Endodermal cell (in vitro differentiated cells): ENCODE data around the gene OTOG. TPM values are rescaled to one million over a fixed set of nuclear protein-coding genes. Genes with fewer than 3 reads are reported as not detected.

ENCODE experiments used
- DNase-seq: peaks from one replicate; pipeline ENCODE4 v3.0.0-alpha.2; 2017
- H3K27ac ChIP-seq: 2 replicates; pipeline ENCODE4 v1.5.1; 2013; ENCODE audit warnings: mild to moderate bottlenecking, low read depth, low read length, moderate library complexity
- H3K27me3 ChIP-seq: 2 replicates; pipeline ENCODE4 v1.6.1; 2013; ENCODE audit warnings: mild to moderate bottlenecking, low read length, moderate library complexity; ENCODE audit not compliant: insufficient read depth, control insufficient read depth, poor library complexity, severe bottlenecking
- H3K36me3 ChIP-seq: 2 replicates; pipeline ENCODE4 v1.7.0; 2013; ENCODE audit warnings: mild to moderate bottlenecking, low read length, moderate library complexity; ENCODE audit not compliant: control insufficient read depth, insufficient read depth
- H3K4me1 ChIP-seq: one replicate; pipeline ENCODE4 v1.7.0; 2013; ENCODE audit warnings: low read length; ENCODE audit not compliant: control insufficient read depth, insufficient read depth
- H3K4me3 ChIP-seq: 2 replicates; pipeline ENCODE4 v1.5.1; 2013; ENCODE audit warnings: mild to moderate bottlenecking, low read length, moderate library complexity
- H3K9ac ChIP-seq: 2 replicates; pipeline ENCODE4 v1.6.1; 2013; ENCODE audit warnings: mild to moderate bottlenecking, low read length, moderate library complexity; ENCODE audit not compliant: poor library complexity, severe bottlenecking; ENCODE audit errors: extremely low read depth
- H3K9me3 ChIP-seq: 2 replicates; pipeline ENCODE4 v1.6.1; 2013; ENCODE audit warnings: mild to moderate bottlenecking, low read length, moderate library complexity; ENCODE audit not compliant: control insufficient read depth
- H3K27ac Mint-ChIP-seq: 2 replicates; pipeline ENCODE4 v1.8.0; 2020; ENCODE audit warnings: mixed read lengths
- H3K27me3 Mint-ChIP-seq: 2 replicates; pipeline ENCODE4 v1.8.0; 2021; ENCODE audit warnings: mild to moderate bottlenecking, mixed read lengths; ENCODE audit not compliant: insufficient read depth
- H3K36me3 Mint-ChIP-seq: 2 replicates; pipeline ENCODE4 v1.8.0; 2020; ENCODE audit warnings: low read depth, mixed read lengths
- H3K4me1 Mint-ChIP-seq: 2 replicates; pipeline ENCODE4 v1.8.0; 2020; ENCODE audit warnings: mixed read lengths
- H3K4me3 Mint-ChIP-seq: 2 replicates; pipeline ENCODE4 v1.8.0; 2020; ENCODE audit warnings: mild to moderate bottlenecking, moderate library complexity, mixed read lengths
- H3K9me3 Mint-ChIP-seq: 2 replicates; pipeline ENCODE4 v1.8.0; 2020; ENCODE audit warnings: mild to moderate bottlenecking, mixed read lengths
- WGBS, 2 experiments: methylation state at CpG; one replicate each; pipeline versions ENCODE4 v1.1.5 to v1.1.7; 2013; ENCODE audit warnings: missing lambda C conversion rate in 2 of 2, mixed read lengths in 1 of 2; ENCODE audit not compliant: insufficient coverage in 1 of 2, insufficient read length in 1 of 2; 5-methylcytosine and 5-hydroxymethylcytosine counted together
- total RNA-seq, 2 donors: library from RNA; stranded (reverse); fragmentation: NEBNext Ultra II Directional in 1 of 2; extraction: Animal tissue kit (Norgen Biotek cat#: 25700) in 1 of 2; gene quantifications; 2 replicates in 1 of 2; 3 replicates in 1 of 2; pipeline ENCODE4 v1.2.1, GENCODE V29; 2021
- TF ChIP-seq, protein P1 (sequence below): fragments of 200-600 bp; sonication (generic); conservative IDR thresholded peaks from 2 replicates; pipeline ENCODE4 v1.5.0; 2021; ENCODE audit warnings: antibody characterized with exemption, mild to moderate bottlenecking

OTOG gene
- total RNA-seq, 2 donors from 2014 or later = 0.33 to 0.55 TPM

DNA sequence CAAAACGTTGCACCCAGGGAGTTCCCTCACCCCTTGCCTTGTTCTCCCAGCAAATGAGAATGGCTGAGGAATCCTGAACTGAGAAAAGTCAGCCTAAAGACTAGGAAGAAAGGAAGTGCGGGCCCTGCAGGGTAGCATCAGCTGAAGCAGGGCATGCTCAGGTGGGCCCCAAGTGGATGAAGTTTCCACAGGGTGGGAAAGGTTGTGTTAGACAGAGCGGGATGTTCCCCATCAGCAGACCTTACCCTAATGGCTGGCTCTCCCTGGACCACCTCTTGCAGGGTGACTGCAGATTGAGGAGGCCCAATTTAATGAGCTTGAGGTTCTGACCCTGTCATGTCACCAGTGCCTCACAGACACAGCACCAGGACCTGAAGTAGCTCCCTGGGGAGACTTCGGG, 90.8 kb downstream of the OTOG start:
- Mint-ChIP-seq H3K4me1 (no peaks in the 10 kb centered on the region), H3K27me3 (peaks cover 1% of the 10 kb centered on the region), H3K9me3 (no peaks in the 10 kb centered on the region), H3K4me3 (no peak overlapping the region), H3K27ac (no peak overlapping the region), H3K36me3 (no peaks in the 10 kb centered on the region)
- no peaks in the 10 kb centered on the region for H3K36me3 ChIP-seq
- H3K9ac ChIP-seq = no peak overlapping the region
- no peak overlapping the region for H3K27ac ChIP-seq
- H3K9me3 ChIP-seq = no peaks in the 10 kb centered on the region
- H3K4me3 ChIP-seq = no peak overlapping the region
- TF ChIP-seq, protein P1, sequence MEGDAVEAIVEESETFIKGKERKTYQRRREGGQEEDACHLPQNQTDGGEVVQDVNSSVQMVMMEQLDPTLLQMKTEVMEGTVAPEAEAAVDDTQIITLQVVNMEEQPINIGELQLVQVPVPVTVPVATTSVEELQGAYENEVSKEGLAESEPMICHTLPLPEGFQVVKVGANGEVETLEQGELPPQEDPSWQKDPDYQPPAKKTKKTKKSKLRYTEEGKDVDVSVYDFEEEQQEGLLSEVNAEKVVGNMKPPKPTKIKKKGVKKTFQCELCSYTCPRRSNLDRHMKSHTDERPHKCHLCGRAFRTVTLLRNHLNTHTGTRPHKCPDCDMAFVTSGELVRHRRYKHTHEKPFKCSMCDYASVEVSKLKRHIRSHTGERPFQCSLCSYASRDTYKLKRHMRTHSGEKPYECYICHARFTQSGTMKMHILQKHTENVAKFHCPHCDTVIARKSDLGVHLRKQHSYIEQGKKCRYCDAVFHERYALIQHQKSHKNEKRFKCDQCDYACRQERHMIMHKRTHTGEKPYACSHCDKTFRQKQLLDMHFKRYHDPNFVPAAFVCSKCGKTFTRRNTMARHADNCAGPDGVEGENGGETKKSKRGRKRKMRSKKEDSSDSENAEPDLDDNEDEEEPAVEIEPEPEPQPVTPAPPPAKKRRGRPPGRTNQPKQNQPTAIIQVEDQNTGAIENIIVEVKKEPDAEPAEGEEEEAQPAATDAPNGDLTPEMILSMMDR = no peak
- peak; percentile 24 for DNase-seq
- 86 to 100% methylated on average over 1 to 4 of the region's 4 CpGs for WGBS, 2 experiments
- H3K27me3 ChIP-seq = no peaks in the 10 kb centered on the region
- H3K4me1 ChIP-seq = no peaks in the 10 kb centered on the region

DNA sequence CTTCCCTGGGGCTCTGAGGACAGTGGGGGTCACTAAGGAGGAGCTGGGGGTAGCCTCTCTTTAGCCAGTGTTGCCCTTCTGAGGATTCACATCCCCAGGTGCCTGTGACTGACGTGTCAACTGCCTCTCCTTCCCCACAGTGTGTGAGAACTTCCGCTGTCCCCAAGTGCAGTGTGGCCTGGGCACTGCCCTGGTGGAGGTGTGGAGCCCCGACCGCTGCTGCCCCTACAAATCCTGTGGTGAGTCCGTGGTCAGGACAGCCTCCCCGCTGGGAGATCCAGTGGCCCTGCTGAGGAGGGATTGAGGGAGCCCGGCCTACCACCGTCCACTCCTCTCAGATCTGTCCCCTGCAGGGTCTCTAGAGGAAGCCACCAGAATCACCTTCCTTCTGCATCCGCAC, 91.3 kb downstream of the OTOG start:
- Mint-ChIP-seq H3K36me3 (no peaks in the 10 kb centered on the region), H3K4me1 (no peaks in the 10 kb centered on the region), H3K4me3 (no peak overlapping the region), H3K27me3 (peaks cover 1% of the 10 kb centered on the region), H3K27ac (no peak overlapping the region), H3K9me3 (no peaks in the 10 kb centered on the region)
- WGBS, 2 experiments = 83% methylated on average over 9 of the region's 9 CpGs; no CpG with 5 or more reads in 1 of the 2 experiments
- TF ChIP-seq, protein P1 = no peak
- no peaks in the 10 kb centered on the region for H3K4me1 ChIP-seq
- no peak overlapping the region for H3K9ac ChIP-seq
- H3K9me3 ChIP-seq = no peaks in the 10 kb centered on the region
- H3K4me3 ChIP-seq = no peak overlapping the region
- DNase-seq = peak; percentile 34
- H3K36me3 ChIP-seq = no peaks in the 10 kb centered on the region
- H3K27ac ChIP-seq = no peak overlapping the region
- no peaks in the 10 kb centered on the region for H3K27me3 ChIP-seq

DNA sequence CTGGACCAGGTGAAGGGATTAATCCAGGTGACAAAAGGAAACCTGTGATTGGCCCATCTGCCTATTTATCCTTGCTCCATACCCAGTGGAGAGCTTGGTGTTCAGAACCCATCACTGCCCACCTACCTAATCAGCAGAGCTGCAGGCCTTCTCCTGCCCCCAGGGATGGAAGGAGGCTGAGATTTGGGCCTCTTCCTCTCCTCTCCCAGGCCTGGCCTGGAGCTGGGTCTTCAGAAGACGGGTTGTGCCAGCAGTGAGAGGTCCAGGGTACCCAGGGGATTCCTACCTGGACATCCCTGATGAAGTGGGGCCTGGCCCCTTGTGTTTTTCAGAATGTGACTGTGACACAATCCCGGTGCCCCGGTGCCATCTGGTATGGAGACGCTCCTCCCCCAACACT, 92.0 kb downstream of the OTOG start:
- no peaks in the 10 kb centered on the region for H3K36me3 ChIP-seq
- no peak for DNase-seq
- H3K4me3 Mint-ChIP-seq = no peak overlapping the region
- no peaks in the 10 kb centered on the region for H3K27me3 ChIP-seq
- H3K4me1 Mint-ChIP-seq = no peaks in the 10 kb centered on the region
- TF ChIP-seq, protein P1 = no peak
- H3K4me1 ChIP-seq = no peaks in the 10 kb centered on the region
- H3K36me3 Mint-ChIP-seq = no peaks in the 10 kb centered on the region
- H3K27ac ChIP-seq = no peak overlapping the region
- no peaks in the 10 kb centered on the region for H3K9me3 ChIP-seq
- no peak overlapping the region for H3K4me3 ChIP-seq
- H3K27me3 Mint-ChIP-seq = peaks cover 1% of the 10 kb centered on the region
- 94 to 100% methylated on average over 1 to 4 of the region's 4 CpGs for WGBS, 2 experiments
- H3K9me3 Mint-ChIP-seq = no peaks in the 10 kb centered on the region
- H3K9ac ChIP-seq = no peak overlapping the region
- no peak overlapping the region for H3K27ac Mint-ChIP-seq
